Liver (tissue), 9 donors: ENCODE data around the gene GXYLT2. TPM values are rescaled to one million over a fixed set of nuclear protein-coding genes. Genes with fewer than 3 reads are reported as not detected.

Experiments
- DNase-seq: peaks from one replicate; pipeline ENCODE4 v3.0.0-alpha.2; 2017; ENCODE audit warnings: low spot score
- H3K27ac ChIP-seq, 2 donors: one replicate each; pipeline ENCODE4 v1.7.0; 2013; ENCODE audit warnings: inconsistent platforms in 2 of 2, low read length in 2 of 2, control low read depth in 1 of 2, low read depth in 1 of 2, mild to moderate bottlenecking in 1 of 2
- H3K27me3 ChIP-seq, 4 donors: one replicate each; pipeline versions ENCODE4 v1.6.1 to v1.7.0; 2013; ENCODE audit warnings: low read length in 3 of 4, inconsistent platforms in 1 of 4, mild to moderate bottlenecking in 1 of 4, moderate library complexity in 1 of 4; ENCODE audit not compliant: control insufficient read depth in 4 of 4, insufficient read depth in 4 of 4
- H3K36me3 ChIP-seq, 4 donors: one replicate each; pipeline versions ENCODE4 v1.6.1 to v1.7.0; 2013; ENCODE audit warnings: low read length in 3 of 4, mild to moderate bottlenecking in 3 of 4, low read depth in 1 of 4, moderate library complexity in 1 of 4; ENCODE audit not compliant: control insufficient read depth in 4 of 4, insufficient read depth in 3 of 4
- H3K4me1 ChIP-seq, 4 donors: one replicate each; pipeline versions ENCODE4 v1.6.1 to v1.7.0; 2013; ENCODE audit warnings: low read length in 3 of 4, mild to moderate bottlenecking in 3 of 4, moderate library complexity in 1 of 4; ENCODE audit not compliant: control insufficient read depth in 4 of 4, insufficient read depth in 4 of 4
- H3K4me3 ChIP-seq, 3 donors: one replicate each; pipeline versions ENCODE4 v1.6.1 to v1.7.0; 2013; ENCODE audit warnings: low read length in 3 of 3, control low read depth in 1 of 3, low read depth in 1 of 3, mild to moderate bottlenecking in 1 of 3
- H3K9ac ChIP-seq, 2 donors: one replicate each; pipeline ENCODE4 v1.7.0; 2013; ENCODE audit warnings: low read length in 2 of 2, mild to moderate bottlenecking in 2 of 2, moderate library complexity in 2 of 2, control low read depth in 1 of 2, low read depth in 1 of 2
- H3K9me3 ChIP-seq, 4 donors: one replicate each; pipeline versions ENCODE4 v1.6.1 to v1.7.0; 2013; ENCODE audit warnings: low read length in 3 of 4; ENCODE audit not compliant: control insufficient read depth in 4 of 4
- ATF3 ChIP-seq: IDR thresholded peaks from 2 replicates; pipeline ENCODE4 v1.6.1; 2016; ENCODE audit warnings: antibody characterized with exemption
- EGR1 ChIP-seq, 2 donors: IDR thresholded peaks; 2 replicates each; pipeline ENCODE4 v1.6.1; 2016 to 2018; ENCODE audit warnings: antibody characterized with exemption in 2 of 2, low read depth in 2 of 2
- FOXA2 ChIP-seq: IDR thresholded peaks from 2 replicates; pipeline ENCODE4 v1.6.1; 2016; ENCODE audit warnings: antibody characterized with exemption
- GABPA ChIP-seq, 2 donors: IDR thresholded peaks in 1 of 2; conservative IDR thresholded peaks in 1 of 2; 2 replicates each; pipeline ENCODE4 v1.6.1; 2016; ENCODE audit warnings: antibody characterized with exemption in 2 of 2, mild to moderate bottlenecking in 1 of 2, moderate library complexity in 1 of 2
- HNF4A ChIP-seq, 2 donors: conservative IDR thresholded peaks; 2 replicates each; pipeline ENCODE4 v1.6.1; 2016; ENCODE audit warnings: antibody characterized with exemption in 2 of 2, mild to moderate bottlenecking in 2 of 2
- HNF4G ChIP-seq: IDR thresholded peaks from 2 replicates; pipeline ENCODE4 v1.6.1; 2016; ENCODE audit warnings: antibody characterized with exemption
- JUND ChIP-seq, 2 donors: IDR thresholded peaks; 2 replicates each; pipeline ENCODE4 v1.6.1; 2016; ENCODE audit warnings: antibody characterized with exemption in 2 of 2
- RAD21 ChIP-seq, 2 donors: IDR thresholded peaks; 2 replicates each; pipeline ENCODE4 v1.6.1; 2016; ENCODE audit warnings: antibody characterized with exemption in 2 of 2, mild to moderate bottlenecking in 2 of 2
- REST ChIP-seq: IDR thresholded peaks from 2 replicates; pipeline ENCODE4 v1.6.1; 2016; ENCODE audit warnings: antibody characterized with exemption, mild to moderate bottlenecking
- RXRA ChIP-seq, 2 donors: IDR thresholded peaks; 2 replicates each; pipeline ENCODE4 v1.6.1; 2017 to 2018; ENCODE audit warnings: antibody characterized with exemption in 2 of 2, mild to moderate bottlenecking in 1 of 2
- SP1 ChIP-seq: IDR thresholded peaks from 2 replicates; pipeline ENCODE4 v1.6.1; 2018; ENCODE audit warnings: antibody characterized with exemption, mild to moderate bottlenecking
- YY1 ChIP-seq: IDR thresholded peaks from 2 replicates; pipeline ENCODE4 v1.6.1; 2016; ENCODE audit warnings: antibody characterized with exemption, mild to moderate bottlenecking
- WGBS: extraction: QIAGEN DNeasy Blood & Tissue Kit; methylation state at CpG from one replicate; pipeline ENCODE4 v1.1.7; 2013; 5-methylcytosine and 5-hydroxymethylcytosine counted together
- polyA plus RNA-seq, 2 donors: library from polyadenylated mRNA; stranded (reverse) in 1 of 2; unstranded in 1 of 2; fragments of 200-250 nt in 1 of 2; fragments of >200 nt in 1 of 2; fragmentation: Nextera tagmentation in 1 of 2; extraction: Ambion mirVana in 1 of 2; gene quantifications; one replicate each; pipeline versions ENCODE4 v1.2.1 to v1.2.3, GENCODE V29; 2013 to 2015
- total RNA-seq, 2 donors: library from RNA; depleted of rRNA; stranded (reverse); fragments of >200 nt; gene quantifications; one replicate each; pipeline ENCODE4 v1.2.3, GENCODE V29; 2014
- TF ChIP-seq, protein P1 (sequence below): IDR thresholded peaks from 2 replicates; pipeline ENCODE4 v1.6.1; 2016; ENCODE audit warnings: antibody characterized with exemption
- TF ChIP-seq, protein P2 (sequence below): IDR thresholded peaks from 2 replicates; pipeline ENCODE4 v1.6.1; 2016; ENCODE audit warnings: antibody characterized with exemption
- donor health status: healthy.
- donor health status: healthy.
- donor health status: healthy.
- donor health status: healthy.
- donor health status: healthy.

GXYLT2 gene
- total and polyA plus RNA-seq, 4 donors: 0.06 to 0.98 (median 0.10) TPM

DNA sequence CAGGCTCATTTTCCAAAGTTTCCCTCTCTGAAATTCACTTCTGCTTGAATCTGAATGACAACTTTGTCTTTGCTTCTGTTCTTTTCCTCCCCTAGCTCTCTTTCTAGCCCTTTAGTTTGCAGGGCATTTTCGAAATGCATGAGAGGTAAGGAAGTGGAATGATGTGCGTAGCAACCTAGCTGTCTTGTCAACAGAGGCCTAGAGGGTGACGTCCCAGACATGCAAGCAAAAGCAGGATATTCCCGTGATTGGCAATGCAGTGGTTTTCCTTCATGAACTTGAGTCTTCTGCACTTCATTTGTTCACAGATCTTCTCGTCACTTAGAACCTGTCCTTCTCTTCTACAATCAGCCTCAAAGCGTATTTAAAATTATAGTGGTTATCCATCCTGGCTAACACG is 56.9 kb downstream of the GXYLT2 start:
- H3K36me3 ChIP-seq: no peaks in the 10 kb centered on the region
- DNase-seq: no peak
- TF ChIP-seq YY1: no peak
- TF ChIP-seq ATF3: no peak
- TF ChIP-seq SP1: no peak
- no peak for TF ChIP-seq RXRA (IDR thresholded peaks at IDR 0.05)
- no peak for TF ChIP-seq HNF4G
- no peak overlapping the region for H3K4me3 ChIP-seq
- no peak overlapping the region for H3K27ac ChIP-seq
- WGBS: 92% methylated on average over 7 of the region's 7 CpGs
- no peaks in the 10 kb centered on the region for H3K9me3 ChIP-seq
- H3K27me3 ChIP-seq: no peaks in the 10 kb centered on the region
- H3K4me1 ChIP-seq: peaks cover 2 to 9% (median 5%) of the 10 kb centered on the region in 4 donors
- no peak overlapping the region for H3K9ac ChIP-seq

DNA sequence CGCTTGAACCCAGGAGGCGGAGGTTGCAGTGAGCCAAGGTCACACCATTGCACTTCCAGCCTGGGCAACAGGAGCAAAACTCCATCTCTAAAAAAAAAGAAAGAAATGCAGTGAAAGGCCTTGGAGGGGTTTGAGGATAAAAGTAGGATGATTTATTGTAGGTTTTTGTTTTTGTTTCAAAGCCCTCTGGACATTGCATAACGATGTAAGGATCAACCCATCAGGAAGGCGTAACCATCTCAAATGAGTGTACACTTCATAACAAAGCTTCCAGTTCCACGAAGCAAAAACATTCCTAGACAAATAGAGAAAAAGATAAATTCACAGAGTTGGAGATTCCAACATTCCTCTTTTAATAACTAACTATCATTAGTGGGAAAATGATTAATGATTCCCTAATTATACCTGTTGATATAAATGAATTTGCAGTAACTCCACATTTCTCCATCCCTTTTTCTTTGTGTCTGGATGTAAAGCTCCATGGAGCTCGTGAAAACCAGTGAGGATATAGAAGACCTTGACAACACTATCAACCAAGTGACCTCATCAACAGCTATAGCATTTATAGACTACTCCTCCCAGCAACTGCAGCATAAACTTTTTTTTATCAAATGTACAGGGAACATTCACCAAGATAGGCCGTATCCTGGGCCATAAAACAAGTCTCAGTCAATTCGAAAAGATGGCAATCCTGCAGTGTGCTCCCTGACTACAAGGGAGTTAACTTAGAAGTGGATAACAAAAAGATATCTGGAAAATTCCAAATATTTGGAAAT is 60.1 kb downstream of the GXYLT2 start:
- Histone ChIP-seq H3K27me3 (no peaks in the 10 kb centered on the region), H3K36me3 (no peaks in the 10 kb centered on the region), H3K27ac (no peak overlapping the region), H3K9me3 (no peaks in the 10 kb centered on the region), H3K4me1 (peaks cover 4 to 23% (median 9%) of the 10 kb centered on the region in 4 donors), H3K4me3 (no peak overlapping the region), H3K9ac (no peak overlapping the region)
- no peak for TF ChIP-seq GABPA (IDR thresholded peaks at IDR 0.05 in 1 of 2, conservative IDR thresholded peaks at IDR 0.05 in 1 of 2)
- no peak for TF ChIP-seq RXRA (IDR thresholded peaks at IDR 0.05)
- no peak for TF ChIP-seq YY1
- TF ChIP-seq SP1: no peak
- TF ChIP-seq, protein P1, sequence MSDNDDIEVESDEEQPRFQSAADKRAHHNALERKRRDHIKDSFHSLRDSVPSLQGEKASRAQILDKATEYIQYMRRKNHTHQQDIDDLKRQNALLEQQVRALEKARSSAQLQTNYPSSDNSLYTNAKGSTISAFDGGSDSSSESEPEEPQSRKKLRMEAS: no peak
- no peak for TF ChIP-seq HNF4A (conservative IDR thresholded peaks at IDR 0.05)
- no peak for TF ChIP-seq REST
- TF ChIP-seq JUND (IDR thresholded peaks at IDR 0.05): no peak
- no peak for TF ChIP-seq RAD21 (IDR thresholded peaks at IDR 0.05)
- TF ChIP-seq ATF3: no peak
- no peak for TF ChIP-seq FOXA2
- TF ChIP-seq, protein P2, sequence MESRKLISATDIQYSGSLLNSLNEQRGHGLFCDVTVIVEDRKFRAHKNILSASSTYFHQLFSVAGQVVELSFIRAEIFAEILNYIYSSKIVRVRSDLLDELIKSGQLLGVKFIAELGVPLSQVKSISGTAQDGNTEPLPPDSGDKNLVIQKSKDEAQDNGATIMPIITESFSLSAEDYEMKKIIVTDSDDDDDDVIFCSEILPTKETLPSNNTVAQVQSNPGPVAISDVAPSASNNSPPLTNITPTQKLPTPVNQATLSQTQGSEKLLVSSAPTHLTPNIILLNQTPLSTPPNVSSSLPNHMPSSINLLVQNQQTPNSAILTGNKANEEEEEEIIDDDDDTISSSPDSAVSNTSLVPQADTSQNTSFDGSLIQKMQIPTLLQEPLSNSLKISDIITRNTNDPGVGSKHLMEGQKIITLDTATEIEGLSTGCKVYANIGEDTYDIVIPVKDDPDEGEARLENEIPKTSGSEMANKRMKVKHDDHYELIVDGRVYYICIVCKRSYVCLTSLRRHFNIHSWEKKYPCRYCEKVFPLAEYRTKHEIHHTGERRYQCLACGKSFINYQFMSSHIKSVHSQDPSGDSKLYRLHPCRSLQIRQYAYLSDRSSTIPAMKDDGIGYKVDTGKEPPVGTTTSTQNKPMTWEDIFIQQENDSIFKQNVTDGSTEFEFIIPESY: no peak
- no peak for TF ChIP-seq HNF4G
- TF ChIP-seq EGR1 (IDR thresholded peaks at IDR 0.05; ENCODE audit: low read depth in 2 of 2): no peak
- DNase-seq: no peak
- WGBS: 80% methylated on average over 8 of the region's 8 CpGs
